Lung microvascular endothelial cell (primary cell): ENCODE data around the gene ATG7. TPM values are rescaled to one million over a fixed set of nuclear protein-coding genes. Genes with fewer than 3 reads are reported as not detected.
A peak's percentile ranks its signal among the peaks of the same experiment; 100 is the strongest.
"Not testable (repeated sequence)": the region's sequence is repeated elsewhere in the genome, so short reads cannot be mapped to it uniquely, and the experiment has no call there.

Experiments used
- DNase-seq, 2 donors: peaks; one replicate each; pipeline versions ENCODE4 v3.0.0 to v3.0.0-alpha.2; 2010; ENCODE audit warnings: low read depth in 2 of 2
- total RNA-seq: library from RNA; depleted of rRNA; stranded (reverse); fragments of >200 nt; gene quantifications from 2 replicates; pipeline ENCODE4 v1.2.1, GENCODE V29; 2014

Gene ATG7
- total RNA-seq, 1 donor from 2014 or later = 25.4 TPM

DNA sequence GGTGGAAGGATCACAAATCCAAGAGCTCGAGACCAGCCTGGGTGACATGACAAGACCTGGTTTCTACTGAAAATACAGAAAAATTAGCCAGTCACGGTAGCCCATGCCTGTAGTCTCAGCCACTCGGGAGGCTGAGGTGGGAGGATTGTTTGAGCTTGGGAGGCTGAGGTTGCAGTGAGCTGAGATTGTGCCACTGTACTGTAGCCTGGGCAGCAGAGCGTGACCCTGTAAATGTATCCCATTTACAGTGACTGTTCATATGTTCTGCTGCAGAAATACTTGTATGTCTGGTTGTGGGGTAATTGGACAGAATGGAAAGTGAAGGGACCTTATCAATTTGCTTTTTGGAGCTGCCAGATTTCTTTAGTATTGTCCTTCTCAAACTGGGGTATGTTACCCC, 24.9 kb downstream of the ATG7 start:
- no peak for DNase-seq

DNA sequence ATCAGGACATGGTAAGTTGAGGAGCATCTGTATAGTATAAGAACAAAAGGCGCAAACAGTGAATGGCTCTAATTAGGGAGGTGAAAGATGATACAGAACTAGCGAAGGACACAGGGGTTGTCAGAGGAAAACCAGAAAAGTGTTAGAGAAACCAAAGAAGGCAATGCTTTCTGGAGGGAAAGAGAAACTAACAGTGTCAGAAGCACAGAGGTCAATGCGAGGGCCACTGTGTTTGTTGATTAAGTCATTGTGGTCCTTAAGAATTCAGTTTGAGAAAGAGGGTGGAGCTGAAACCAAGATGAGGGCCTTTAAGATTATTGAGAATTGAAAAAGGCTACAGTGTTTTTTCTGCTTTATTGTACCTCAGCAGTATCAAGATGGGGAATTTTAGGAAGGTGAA, 28.8 kb downstream of the ATG7 start:
- peak in 1 of 2 donors; percentile 34 for DNase-seq

GRCh38 chr3:11302444-11302843, 30.2 kb downstream of the ATG7 start:
- DNase-seq = no peak

DNA sequence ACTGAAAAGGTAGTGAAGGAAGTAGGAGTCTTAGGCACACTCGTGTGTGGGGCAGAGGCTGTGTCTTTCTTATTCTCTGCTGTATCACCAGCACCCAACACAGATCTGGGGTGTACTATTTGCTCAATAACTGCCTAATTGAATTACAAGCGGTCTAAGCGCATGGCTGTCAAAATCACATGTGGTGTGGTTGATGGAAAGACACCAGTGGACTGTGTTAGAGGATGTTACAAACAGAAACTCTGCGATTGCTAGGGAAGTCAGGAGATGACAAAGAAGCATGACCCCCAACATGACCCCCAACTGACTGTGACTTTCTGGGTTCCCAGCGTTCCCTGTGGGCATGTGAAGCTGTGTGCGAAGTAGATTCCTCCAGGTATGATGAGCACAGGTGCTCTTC, 32.0 kb downstream of the ATG7 start:
- no peak for DNase-seq

DNA sequence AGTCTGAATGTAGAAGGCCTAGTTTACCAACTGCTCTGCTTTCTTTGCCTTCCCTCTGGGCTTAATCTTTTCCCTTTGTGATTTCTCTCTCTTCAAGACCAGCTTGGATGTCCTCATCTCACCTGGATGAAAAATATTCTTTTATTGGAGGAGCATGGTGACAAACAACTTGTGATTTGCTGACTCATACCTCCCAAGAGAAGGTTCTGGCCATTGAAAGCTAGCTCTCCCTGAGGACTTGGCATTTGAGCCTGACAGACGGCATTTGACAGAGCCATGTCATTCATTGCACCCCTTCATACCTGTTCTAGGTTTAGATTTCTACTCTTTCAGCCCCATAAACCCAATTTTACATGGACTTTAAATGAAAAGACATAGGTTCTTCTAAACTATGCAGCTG, 33.3 kb downstream of the ATG7 start:
- peak; percentile 26 to 28 for DNase-seq

- DNase-seq = peak; percentile 38 to 67
These were observed 34.8 kb downstream of the ATG7 start for GRCh38 chr3:11306817-11307589.

DNA sequence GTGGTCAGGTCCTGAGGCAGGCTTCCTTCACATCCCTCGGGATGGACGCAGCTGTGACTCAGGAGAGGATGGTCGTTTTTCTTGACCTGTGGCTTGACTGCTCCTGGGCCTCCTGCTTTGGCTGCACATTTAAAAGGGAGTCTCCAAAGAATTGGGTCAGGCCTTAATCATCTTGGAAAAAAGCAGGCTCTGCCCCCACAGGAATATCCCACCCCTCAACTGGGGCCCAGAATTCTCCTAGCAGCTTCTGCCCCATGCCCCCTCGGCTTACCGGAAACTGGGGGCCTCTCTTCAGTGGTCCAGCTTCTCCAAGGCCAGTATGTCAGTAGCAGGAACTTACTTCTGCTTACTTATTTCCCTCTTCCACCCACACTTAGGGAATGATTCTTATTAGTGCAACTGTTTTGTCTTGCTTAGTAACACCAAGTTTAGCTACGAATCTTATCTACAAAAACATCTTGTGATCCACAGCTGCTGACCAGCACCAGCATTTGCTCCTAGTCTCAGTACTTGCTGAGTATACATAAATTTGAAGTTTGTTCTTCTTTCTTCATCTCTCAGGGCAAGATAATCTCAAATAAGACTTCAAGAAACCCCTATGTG, 35.7 kb downstream of the ATG7 start:
- no peak for DNase-seq

DNA sequence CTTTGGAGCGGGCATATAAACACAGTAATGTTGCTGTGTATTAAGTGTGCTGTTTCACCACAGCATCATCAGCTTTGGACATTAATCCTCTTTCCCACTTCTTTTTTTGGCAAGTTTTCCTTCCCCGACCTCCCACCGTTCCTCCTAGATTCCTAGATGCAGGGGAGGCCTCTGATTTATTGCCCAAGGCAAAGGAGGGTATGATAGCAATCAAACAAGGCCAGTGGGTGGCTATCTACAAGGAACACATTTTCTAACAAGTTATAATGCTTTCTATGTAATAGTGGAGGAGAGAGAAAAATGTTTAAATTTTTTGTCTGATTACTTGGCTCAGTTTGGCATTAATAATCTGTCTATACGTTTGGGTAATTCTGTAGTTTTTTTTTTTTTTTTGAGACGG, 38.1 kb downstream of the ATG7 start:
- DNase-seq = no peak

DNA sequence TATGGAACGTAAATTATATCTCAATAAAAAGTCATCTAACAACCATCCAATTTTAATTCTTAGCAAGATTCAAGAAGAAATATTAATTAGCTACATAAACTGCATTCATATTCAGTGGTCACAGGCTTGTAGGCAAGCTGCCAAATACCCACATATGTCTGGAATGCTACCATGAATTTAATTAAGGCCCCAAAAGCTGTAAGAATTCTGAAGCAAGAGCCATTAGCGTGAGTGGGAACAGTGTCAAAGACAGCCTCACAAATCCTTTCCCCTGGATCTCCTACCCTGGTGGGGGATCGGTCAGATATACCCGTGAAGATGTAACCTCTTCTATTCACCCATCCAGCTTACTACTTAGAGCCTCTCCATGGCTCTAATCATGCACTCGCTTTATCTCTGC, 40.0 kb downstream of the ATG7 start:
- DNase-seq = no peak

- DNase-seq = no peak
These were observed 45.1 kb downstream of the ATG7 start for GRCh38 chr3:11317300-11317699.

GRCh38 chr3:11322931-11323330, 50.7 kb downstream of the ATG7 start:
- no peak for DNase-seq

DNA sequence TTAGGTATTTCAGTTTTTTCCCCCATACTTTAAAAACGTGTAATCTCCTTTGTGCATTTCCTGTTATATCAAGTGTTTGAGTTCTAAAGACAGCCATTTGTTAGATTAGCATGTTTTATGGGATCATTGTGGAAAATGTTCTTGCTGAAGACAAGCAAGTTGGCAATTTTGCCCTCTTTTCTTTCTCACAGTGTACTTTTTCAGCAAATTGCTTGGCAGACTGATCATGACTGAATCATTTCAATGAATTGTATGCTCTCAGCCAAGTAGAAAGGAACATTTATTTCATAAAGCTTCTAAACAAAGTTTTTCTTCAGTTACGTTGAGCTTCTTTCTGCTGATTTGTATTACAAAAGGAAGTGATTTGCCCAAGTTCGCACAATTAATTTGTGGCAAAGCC, 51.6 kb downstream of the ATG7 start:
- no peak for DNase-seq

- no peak for DNase-seq
These were observed 55.4 kb downstream of the ATG7 start for GRCh38 chr3:11327619-11328018.

- peak; percentile 25 to 68 for DNase-seq
These were observed 56.2 kb downstream of the ATG7 start for GRCh38 chr3:11328196-11328945.

GRCh38 chr3:11329777-11330176, 57.6 kb downstream of the ATG7 start:
- no peak for DNase-seq

- peak; percentile 12 to 78 for DNase-seq
These were observed 58.9 kb downstream of the ATG7 start for GRCh38 chr3:11331101-11331500.

DNA sequence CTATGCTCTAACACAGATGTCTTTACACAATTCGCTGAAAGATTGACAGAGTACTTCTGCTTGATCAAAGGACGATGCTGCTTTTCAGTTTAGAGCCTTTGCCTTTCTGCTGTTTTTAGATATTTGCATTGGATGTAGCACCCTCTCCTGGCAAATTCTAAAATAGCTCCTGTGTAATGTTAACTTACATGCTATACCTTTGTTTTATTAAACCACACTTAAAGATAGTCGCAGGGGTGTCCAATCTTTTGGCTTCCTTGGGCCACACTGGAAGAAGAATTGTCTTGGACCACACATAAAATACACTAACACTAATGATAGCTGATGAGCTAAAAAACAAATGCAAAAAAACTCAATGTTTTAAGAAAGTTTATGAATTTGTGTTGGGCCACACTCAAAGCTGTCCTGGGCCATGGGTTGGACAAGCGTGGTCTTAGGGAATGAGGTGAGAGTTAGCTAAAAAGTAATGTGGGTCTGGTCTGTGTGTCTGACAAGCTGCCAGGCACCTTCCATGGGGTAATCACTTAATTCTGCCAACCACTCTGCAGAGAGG, 62.9 kb downstream of the ATG7 start:
- peak; percentile 83 for DNase-seq

GRCh38 chr3:11339541-11339940, 67.3 kb downstream of the ATG7 start:
- no peak for DNase-seq

- no peak for DNase-seq
These were observed 74.2 kb downstream of the ATG7 start for GRCh38 chr3:11346416-11346815.

GRCh38 chr3:11348877-11349276, 76.7 kb downstream of the ATG7 start:
- not testable (repeated sequence) for DNase-seq

DNA sequence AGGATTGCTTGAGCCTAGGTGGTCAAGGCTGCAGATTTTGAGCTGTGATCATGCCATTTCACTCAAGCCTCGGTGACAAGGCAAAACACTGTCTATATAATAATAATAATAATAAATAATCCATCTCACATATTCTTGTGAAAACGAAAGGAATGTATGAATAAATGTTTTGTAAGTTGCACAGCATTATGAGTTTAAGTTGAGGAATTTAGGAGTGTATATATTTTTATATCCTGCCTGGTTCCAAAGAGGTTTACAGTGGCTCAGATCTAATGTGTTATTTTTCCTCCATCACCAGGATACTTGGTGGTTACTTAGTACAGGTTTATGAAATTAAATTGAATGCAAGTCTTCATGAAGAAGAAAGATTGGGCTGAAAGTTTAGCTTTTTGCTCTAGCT, 77.2 kb downstream of the ATG7 start:
- no peak for DNase-seq

- no peak for DNase-seq
These were observed 78.2 kb downstream of the ATG7 start for GRCh38 chr3:11350374-11350773.
